ENCODE measurements around the gene USP19. TPM values are rescaled to one million over a fixed set of nuclear protein-coding genes. Genes with fewer than 3 reads are reported as not detected.

The USP19 gene
- polyA plus RNA-seq, 2 of the 4 experiments (the other 2 are of a cell fraction), result 21.6 to 30.5 TPM

DNA sequence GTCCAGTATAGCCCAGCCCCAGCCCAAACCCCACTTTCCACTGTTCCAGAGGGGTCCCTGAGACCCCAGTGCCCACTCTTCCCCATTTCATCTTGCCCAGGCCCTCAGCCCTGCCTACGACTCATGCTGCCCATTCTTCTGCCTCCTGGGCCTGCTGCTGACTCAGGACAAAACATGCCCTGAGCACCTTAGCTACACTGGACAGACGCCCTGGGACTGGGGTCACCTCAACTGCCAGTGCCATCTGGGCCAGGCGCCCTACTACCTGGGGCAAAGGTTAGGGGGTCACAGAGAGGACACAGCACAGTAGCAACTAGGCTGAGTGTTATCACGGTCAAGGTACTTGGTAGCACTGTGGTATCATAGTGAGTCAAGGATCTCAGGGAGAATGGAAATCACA is 14.9 kb upstream of the USP19 start (continued):
- no peak for TF ChIP-seq NPAS2 (CRISPR knock-in tag; IDR thresholded peaks at IDR 0.05; ENCODE audit: borderline replicate concordance)
- TF ChIP-seq NR3C1 (IDR thresholded peaks at IDR 0.05), result no peak

DNA sequence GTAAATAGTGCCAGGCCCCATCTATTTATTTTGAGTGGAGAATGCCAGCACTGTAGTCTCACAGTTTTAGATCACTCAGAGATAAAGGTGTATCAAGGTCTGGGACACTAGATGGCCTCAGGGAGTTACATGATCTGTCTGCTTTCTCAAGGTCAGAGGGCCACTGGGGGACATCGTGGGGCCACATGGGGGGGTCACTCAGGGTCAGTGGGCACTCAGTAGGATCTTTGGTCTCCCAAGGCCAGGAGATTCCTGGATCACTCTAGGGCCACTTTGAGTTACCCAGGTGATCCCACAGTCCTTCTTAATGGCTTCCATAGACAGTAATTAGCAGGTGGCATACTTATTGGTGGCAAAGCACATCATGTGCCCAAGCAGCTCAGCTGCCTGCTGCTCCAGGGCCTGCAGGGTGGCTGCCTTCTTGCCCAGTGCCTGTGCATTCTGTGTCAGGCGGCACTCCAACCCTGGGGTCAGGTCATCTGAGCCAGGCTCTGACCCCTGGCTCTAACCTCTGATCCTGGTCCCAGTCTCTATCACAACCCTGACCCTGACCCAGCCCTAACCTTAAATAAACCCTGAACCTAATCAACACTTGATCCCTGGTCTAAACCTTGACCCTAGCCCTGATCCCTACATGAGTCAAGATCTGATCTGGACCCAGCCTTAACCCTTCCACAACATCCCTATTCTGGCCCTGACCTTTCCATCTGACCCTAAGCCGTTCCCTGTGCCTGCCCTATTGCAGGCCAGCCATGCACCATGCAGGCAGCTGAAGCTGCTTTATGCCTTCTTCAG is 14.0 kb upstream of the USP19 start:
- Histone ChIP-seq H3K4me2 (peak overlapping the region; percentile 97), H3K4me3 (peak overlapping the region; percentile 80; the same call in 2 of the 3 replicates), H3K4me1 (peaks cover 18% of the 10 kb centered on the region), H3K9me3 (no peaks in the 10 kb centered on the region), H3K27ac (peak overlapping the region; percentile 99 to 100)
- POLR2A ChIA-PET, result interaction anchor here (0.6 to 2.0 kb wide), 2 partner anchors 14 to 16 kb away, joined by 6 to 26 read pairs; partner anchors contain the start of gene USP19
- WGBS (ENCODE audit: missing lambda C conversion rate), result 61% methylated on average over 3 of the region's 3 CpGs
- no peak for FAIRE-seq
- no peak for ATAC-seq
- DNase-seq (ENCODE audit: low read depth in 1 of 2, low spot score in 1 of 2), result peak in 1 of 2 experiments; percentile 31
- CTCF ChIA-PET, result interaction anchor here (0.7 to 1.5 kb wide), 4 partner anchors 20 to 903 kb away, joined by 3 to 4 read pairs (median 3); no protein-coding TSS in a partner anchor
- peak; percentile 84 for TF ChIP-seq ESRRA (IDR thresholded peaks at IDR 0.05; ENCODE audit: borderline replicate concordance, low read length)
- no peak for TF ChIP-seq JUN (IDR thresholded peaks at IDR 0.05)
- TF ChIP-seq GATA3 (IDR thresholded peaks at IDR 0.05; ENCODE audit: borderline replicate concordance), result peak; percentile 32; the same call in 1 of the 2 replicates
- TF ChIP-seq RAD21 (conservative IDR thresholded peaks at IDR 0.05 in 1 of 2, IDR thresholded peaks at IDR 0.05 in 1 of 2), result peak; percentile 13 to 19; a peak in 2 of 5 replicates

DNA sequence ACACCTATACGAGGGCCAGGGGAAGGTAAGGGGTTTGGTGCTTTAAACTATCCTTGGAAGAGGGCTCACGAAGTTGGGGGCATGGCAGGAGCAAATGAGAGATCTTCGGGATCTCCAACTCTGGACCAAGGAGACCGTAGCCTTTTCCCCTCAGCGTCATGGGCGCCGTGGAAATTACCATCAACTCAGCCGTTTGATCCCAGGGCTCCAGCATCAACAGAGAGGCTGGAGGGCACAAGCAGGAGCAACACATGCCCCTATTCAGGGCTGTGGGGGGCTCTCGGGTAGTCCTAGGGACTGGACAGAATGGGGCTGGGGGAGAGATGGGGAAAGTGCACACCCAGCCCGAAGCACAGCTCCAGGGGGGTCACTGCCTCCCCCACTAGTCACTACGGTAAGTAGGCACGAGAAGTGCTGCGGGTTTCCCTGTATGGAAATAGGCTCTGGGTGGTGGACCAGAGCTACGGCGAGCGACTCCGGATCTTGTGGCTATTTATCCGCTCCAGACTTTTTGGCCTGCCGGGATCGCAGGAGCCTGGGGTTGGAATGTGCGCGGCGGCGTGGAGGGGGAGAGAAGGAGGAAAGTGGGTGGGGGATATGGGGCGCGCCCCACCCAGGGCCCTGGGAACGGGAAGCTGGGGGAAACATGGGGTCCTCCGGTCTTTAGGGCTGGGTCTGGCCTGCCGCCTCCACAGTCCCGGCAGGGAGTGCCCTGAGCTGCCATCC is 12.8 kb upstream of the USP19 start:
- ChIA-PET CTCF (interaction anchor here (0.5 to 1.3 kb wide), 9 partner anchors 13 to 788 kb away, joined by 3 to 4 read pairs (median 3); partner anchors contain the start of gene USP19), POLR2A (interaction anchor here (0.7 to 2.2 kb wide), 8 partner anchors 12 to 278 kb away, joined by 3 to 26 read pairs (median 4); partner anchors contain the start of genes IMPDH2, NDUFAF3, QRICH1 and RHOA)
- ATAC-seq (peak; percentile 81 to 91), FAIRE-seq (no peak), DNase-seq (ENCODE audit: low read depth in 1 of 2, low spot score in 1 of 2) (peak; percentile 81 to 91)
- Histone ChIP-seq H3K4me1 (peaks cover 18% of the 10 kb centered on the region), H3K27ac (peak overlapping the region; percentile 99 to 100), H3K4me3 (peak overlapping the region; percentile 80), H3K9me3 (no peaks in the 10 kb centered on the region), H3K4me2 (peak overlapping the region; percentile 97)
- TF ChIP-seq MAZ (IDR thresholded peaks at IDR 0.05; ENCODE audit: borderline replicate concordance, low read depth, low read length), result no peak
- TF ChIP-seq, protein P1, sequence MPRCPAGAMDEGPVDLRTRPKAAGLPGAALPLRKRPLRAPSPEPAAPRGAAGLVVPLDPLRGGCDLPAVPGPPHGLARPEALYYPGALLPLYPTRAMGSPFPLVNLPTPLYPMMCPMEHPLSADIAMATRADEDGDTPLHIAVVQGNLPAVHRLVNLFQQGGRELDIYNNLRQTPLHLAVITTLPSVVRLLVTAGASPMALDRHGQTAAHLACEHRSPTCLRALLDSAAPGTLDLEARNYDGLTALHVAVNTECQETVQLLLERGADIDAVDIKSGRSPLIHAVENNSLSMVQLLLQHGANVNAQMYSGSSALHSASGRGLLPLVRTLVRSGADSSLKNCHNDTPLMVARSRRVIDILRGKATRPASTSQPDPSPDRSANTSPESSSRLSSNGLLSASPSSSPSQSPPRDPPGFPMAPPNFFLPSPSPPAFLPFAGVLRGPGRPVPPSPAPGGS (IDR thresholded peaks at IDR 0.05), result no peak
- TF ChIP-seq RFX5 (IDR thresholded peaks at IDR 0.05), result no peak
- TF ChIP-seq KDM1A (IDR thresholded peaks at IDR 0.05; ENCODE audit: low read depth), result no peak
- no peak for TF ChIP-seq ESRRA (IDR thresholded peaks at IDR 0.05; ENCODE audit: borderline replicate concordance, low read length)
- TF ChIP-seq FOSB (CRISPR knock-in tag; IDR thresholded peaks at IDR 0.05), result no peak
- no peak for TF ChIP-seq ZSCAN20 (CRISPR knock-in tag; IDR thresholded peaks at IDR 0.05)
- TF ChIP-seq CEBPB (IDR thresholded peaks at IDR 0.05), result no peak
- no peak for TF ChIP-seq NR3C1 (IDR thresholded peaks at IDR 0.05)
- TF ChIP-seq JUN (IDR thresholded peaks at IDR 0.05), result peak in 1 of 2 experiments; percentile 49; a peak in 2 of 5 replicates
- peak; percentile 36 for TF ChIP-seq POLR2A (IDR thresholded peaks at IDR 0.05; ENCODE audit: low read length)
- TF ChIP-seq KDM5A (IDR thresholded peaks at IDR 0.05), result no peak
- TF ChIP-seq, protein P2, sequence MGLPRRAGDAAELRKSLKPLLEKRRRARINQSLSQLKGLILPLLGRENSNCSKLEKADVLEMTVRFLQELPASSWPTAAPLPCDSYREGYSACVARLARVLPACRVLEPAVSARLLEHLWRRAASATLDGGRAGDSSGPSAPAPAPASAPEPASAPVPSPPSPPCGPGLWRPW (IDR thresholded peaks at IDR 0.05), result no peak
- TF ChIP-seq HEYL (CRISPR knock-in tag; IDR thresholded peaks at IDR 0.05), result no peak
- no peak for TF ChIP-seq NFE2L2 (conservative IDR thresholded peaks at IDR 0.05; ENCODE audit: low read length)
- no peak for TF ChIP-seq FOSL2 (IDR thresholded peaks at IDR 0.05)
- TF ChIP-seq FOSL2 (CRISPR knock-in tag; IDR thresholded peaks at IDR 0.05), result no peak
- no peak for TF ChIP-seq RCOR1 (IDR thresholded peaks at IDR 0.05; ENCODE audit: low read depth, low read length)
- TF ChIP-seq TP53 (CRISPR knock-in tag; IDR thresholded peaks at IDR 0.05), result no peak
- TF ChIP-seq CBX2 (IDR thresholded peaks at IDR 0.05; ENCODE audit: borderline replicate concordance, low read depth), result no peak
- no peak for TF ChIP-seq MYC (IDR thresholded peaks at IDR 0.05; ENCODE audit: borderline replicate concordance, low read length)
- no peak for TF ChIP-seq HOXA7 (CRISPR knock-in tag; IDR thresholded peaks at IDR 0.05)
- TF ChIP-seq CHD2 (IDR thresholded peaks at IDR 0.05; ENCODE audit: low read length, partially characterized antibody), result no peak
- TF ChIP-seq, protein P3, sequence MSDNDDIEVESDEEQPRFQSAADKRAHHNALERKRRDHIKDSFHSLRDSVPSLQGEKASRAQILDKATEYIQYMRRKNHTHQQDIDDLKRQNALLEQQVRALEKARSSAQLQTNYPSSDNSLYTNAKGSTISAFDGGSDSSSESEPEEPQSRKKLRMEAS (IDR thresholded peaks at IDR 0.05), result 0 out of 2 replicates have a peak, but pooled peaks have one; percentile 51
- TF ChIP-seq NPAS2 (CRISPR knock-in tag; IDR thresholded peaks at IDR 0.05; ENCODE audit: borderline replicate concordance), result no peak
- TF ChIP-seq, protein P4, sequence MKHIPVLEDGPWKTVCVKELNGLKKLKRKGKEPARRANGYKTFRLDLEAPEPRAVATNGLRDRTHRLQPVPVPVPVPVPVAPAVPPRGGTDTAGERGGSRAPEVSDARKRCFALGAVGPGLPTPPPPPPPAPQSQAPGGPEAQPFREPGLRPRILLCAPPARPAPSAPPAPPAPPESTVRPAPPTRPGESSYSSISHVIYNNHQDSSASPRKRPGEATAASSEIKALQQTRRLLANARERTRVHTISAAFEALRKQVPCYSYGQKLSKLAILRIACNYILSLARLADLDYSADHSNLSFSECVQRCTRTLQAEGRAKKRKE (CRISPR knock-in tag; IDR thresholded peaks at IDR 0.05; ENCODE audit: low read depth), result no peak
- 0% methylated on average over 12 of the region's 30 CpGs for WGBS (ENCODE audit: missing lambda C conversion rate)

Data from A549 (cell line).